A172 (cell line): ENCODE data around the gene ZMYND19. TPM values are rescaled to one million over a fixed set of nuclear protein-coding genes. Genes with fewer than 3 reads are reported as not detected.
A peak's percentile ranks its signal among the peaks of the same experiment; 100 is the strongest.
"Not testable (repeated sequence)": the region's sequence is repeated elsewhere in the genome, so short reads cannot be mapped to it uniquely, and the experiment has no call there.

ENCODE experiments used
- DNase-seq: peaks from one replicate; pipeline ENCODE4 v3.0.0-alpha.2; 2015; ENCODE audit warnings: low spot score
- total RNA-seq: library from RNA; depleted of rRNA; stranded (reverse); fragments of >200 nt; shearing (Covaris generic); gene quantifications from 2 replicates; pipeline ENCODE4 v1.2.3, GENCODE V29; 2014; rRNA removed

The ZMYND19 gene
- 66.5 and 68.8 TPM in 2 replicates for total RNA-seq

GRCh38 chr9:137590469-137591383, at the start of gene ZMYND19:
Gene ZMYND19 (minus strand): TSS chr9:137590512. CDS start chr9:137590263, 249 bp downstream.
- DNase-seq, result peak; percentile 63

GRCh38 chr9:137639303-137640051, 49.2 kb upstream of the ZMYND19 start:
- DNase-seq, result no peak

- DNase-seq, result no peak
Observed at GRCh38 chr9:137638680-137639079, 48.4 kb upstream of the ZMYND19 start.

GRCh38 chr9:137634016-137634415, 43.7 kb upstream of the ZMYND19 start:
- DNase-seq, result no peak

GRCh38 chr9:137632230-137633161, 42.2 kb upstream of the ZMYND19 start:
- no peak for DNase-seq

GRCh38 chr9:137631345-137632229, 41.3 kb upstream of the ZMYND19 start:
- no peak for DNase-seq

GRCh38 chr9:137630679-137631078, 40.4 kb upstream of the ZMYND19 start:
- DNase-seq, result no peak

DNA sequence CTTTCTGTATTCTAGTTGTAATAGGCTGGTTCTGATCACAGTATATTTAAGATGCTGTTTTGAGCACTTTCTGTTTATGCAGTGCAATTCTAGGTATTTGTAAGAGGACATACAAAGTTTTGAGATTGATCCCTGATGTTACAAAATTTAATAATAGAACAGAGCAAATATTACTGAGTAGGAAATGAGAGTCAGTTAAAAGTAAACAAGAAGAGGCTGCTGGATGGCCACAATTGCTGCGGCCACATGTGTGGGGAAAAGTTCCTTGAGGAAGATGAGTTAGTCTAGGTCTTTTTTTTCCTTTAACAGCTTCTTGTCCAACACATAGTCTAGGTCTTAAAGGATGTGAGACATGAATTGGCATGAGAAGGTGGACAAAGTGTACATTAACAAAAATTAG, 39.8 kb upstream of the ZMYND19 start:
- DNase-seq, result no peak

- DNase-seq, result not testable (repeated sequence)
Observed at GRCh38 chr9:137627406-137627805, 37.1 kb upstream of the ZMYND19 start.

- no peak for DNase-seq
Observed at GRCh38 chr9:137626464-137626863, 36.2 kb upstream of the ZMYND19 start.

- not testable (repeated sequence) for DNase-seq
Observed at GRCh38 chr9:137622211-137622610, 31.9 kb upstream of the ZMYND19 start.

DNA sequence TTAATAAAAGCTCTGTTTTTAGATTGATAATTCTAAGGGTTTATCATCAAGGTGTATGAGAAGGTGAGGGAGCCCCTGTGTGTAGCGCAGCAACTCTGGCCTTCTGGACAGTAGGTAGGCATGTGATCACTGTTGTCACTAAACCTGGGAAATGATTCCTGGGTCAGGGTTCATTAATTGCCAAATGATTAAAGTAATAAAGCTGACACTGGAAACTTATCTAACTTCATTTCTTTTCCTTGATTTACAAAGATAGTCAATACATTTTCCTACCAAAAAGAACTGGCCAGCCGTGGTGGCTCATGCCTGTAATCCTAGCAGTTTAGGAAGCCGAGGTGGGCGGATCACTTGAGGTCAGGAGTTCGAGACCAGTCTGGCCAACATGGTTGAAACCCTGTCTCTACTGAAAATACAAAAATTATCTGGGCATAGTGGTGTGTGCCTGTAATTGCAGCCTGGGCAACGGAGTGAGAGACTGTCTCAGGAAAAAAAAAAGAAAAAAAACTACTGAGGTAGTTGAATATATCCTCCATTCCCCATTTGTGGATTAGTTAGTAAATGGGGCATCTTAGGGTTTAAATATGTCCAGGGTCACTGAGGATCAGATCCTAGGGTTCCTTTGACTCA, 30.9 kb upstream of the ZMYND19 start:
- no peak for DNase-seq

DNA sequence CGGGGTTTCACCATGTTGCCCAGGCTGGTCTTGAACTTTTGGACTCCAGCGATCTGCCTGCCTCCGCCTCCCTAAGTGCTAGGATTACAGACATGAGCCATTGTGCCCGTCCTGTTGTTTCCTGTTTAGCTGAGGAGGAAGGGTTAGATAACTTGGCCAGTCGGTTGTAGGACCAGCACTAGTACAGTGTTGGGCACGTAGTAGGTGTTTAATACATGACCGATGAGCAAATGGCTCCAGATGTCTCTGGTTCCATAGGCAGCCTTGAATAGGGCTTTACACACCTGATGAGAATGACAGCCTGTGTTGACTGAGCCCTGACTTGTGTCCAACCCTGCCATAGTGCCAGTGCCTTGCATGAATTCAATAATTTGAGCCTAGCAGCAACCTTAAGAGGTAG, 30.3 kb upstream of the ZMYND19 start:
- no peak for DNase-seq

- DNase-seq, result no peak
Observed at GRCh38 chr9:137620048-137620405, 29.7 kb upstream of the ZMYND19 start.

- peak; percentile 45 for DNase-seq
Observed at GRCh38 chr9:137619240-137620047, 29.1 kb upstream of the ZMYND19 start.

DNA sequence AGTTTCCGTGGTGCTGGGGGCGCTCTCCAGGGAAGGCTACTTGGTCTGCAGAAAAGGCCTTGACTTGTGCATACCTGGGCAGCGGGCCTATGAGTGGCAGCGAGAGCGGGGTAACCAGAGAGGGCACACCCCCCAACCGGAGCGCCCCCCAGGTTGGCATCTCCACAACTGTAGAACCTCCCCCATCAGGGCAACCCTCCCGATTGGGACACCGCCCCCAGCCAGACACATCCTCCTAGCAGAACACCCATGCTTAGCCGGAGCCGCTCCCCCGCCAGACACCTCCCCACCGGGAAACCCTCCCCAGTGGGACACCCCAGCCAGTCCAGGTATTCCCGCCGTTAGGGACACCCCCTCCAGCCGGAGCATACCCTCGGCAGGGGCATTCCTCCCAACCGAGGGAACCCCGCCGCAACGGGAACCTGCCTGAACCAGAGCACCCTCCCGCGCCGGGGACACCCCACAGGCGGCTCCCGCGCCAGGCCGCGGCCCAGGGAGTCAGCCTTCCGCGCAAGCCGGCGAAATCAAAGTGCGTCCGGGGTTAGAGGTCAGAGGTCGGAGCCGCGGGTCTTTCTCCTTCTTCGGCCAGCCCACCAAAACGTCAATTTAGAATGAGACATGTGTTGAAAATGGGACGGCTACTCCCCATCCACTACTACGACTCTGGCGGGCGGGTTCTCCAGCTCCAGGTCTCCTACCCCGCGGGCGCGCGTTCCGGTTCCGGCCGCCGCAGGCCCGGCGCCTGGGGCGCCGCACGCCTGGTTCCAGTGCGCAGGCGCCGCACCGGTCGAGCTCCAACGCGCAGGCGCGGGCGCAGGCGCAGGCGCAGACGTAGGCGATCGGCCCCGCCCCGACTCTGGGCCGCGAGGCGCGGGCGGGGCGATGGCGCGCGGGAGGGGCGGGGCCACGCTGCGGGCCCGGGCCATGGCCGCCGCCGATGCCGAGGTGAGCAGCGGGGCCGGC, 28.1 kb upstream of the ZMYND19 start, which contains the start of gene EHMT1:
Gene EHMT1, plus strand, starts transcription at position 901 of the 963 bp plus-strand sequence. Its CDS starts 24 bp downstream, at position 925.
- peak; percentile 69 for DNase-seq

- DNase-seq, result no peak
Observed at GRCh38 chr9:137615387-137615871, 25.1 kb upstream of the ZMYND19 start.
